ENCODE measurements around the gene ANKRD33B. TPM values are rescaled to one million over a fixed set of nuclear protein-coding genes. Genes with fewer than 3 reads are reported as not detected.

Gene ANKRD33B
- total and polyA plus RNA-seq, 10 donors = 2.0 to 37.8 (median 24.6) TPM

DNA sequence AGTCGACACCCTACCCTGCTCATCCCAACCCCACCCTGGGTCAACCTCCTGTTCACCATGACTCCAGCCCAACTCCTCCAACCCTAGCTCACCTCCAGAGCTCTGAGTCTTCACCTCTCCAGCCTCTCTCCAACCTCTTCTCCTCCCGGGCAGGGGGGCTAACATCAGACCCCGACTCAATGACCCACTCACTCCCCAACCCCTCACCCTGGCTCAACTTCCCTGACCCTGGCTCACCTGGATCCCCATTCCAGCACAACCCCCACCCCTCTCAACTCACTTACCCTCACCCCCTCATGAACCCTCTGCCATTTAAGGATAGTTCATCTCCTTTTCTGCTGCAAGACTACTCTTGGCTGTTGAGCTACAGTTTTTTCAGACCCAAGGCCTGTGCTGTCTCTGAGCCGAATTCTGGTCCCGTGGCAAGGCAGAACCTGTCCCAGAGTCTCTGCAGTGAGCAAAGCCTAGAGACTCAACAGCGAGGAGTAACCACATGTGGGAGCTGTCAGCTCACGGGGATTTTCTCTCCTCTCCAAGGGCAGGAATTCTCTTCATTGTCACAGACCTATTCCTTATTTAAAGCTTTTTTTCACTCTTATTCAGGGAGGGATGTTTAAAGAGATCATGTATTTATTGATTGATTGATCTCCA lies 29.8 kb downstream of the ANKRD33B start:
- Histone ChIP-seq H3K4me1 (peaks cover 4 to 63% (median 23%) of the 10 kb centered on the region in 6 donors), H3K9me3 (peaks cover 0 to 10% (median 0%) of the 10 kb centered on the region in 8 donors), H3K27me3 (replicated peaks in 1 of 7) (no peaks in the 10 kb centered on the region), H3K36me3 (no peaks in the 10 kb centered on the region), H3K27ac (no peak overlapping the region), H3K4me3 (no peak overlapping the region)
- intact Hi-C loops (cut with DNase I; ENCODE audit: low total_unique reads) = no loop called here
- WGBS, 5 donors = 83 to 92% (median 85%) methylated on average over 7 of the region's 7 CpGs
- DNase-seq = no peak
- no peak for TF ChIP-seq POLR2AphosphoS5 (IDR thresholded peaks at IDR 0.05)
- TF ChIP-seq, protein P1, sequence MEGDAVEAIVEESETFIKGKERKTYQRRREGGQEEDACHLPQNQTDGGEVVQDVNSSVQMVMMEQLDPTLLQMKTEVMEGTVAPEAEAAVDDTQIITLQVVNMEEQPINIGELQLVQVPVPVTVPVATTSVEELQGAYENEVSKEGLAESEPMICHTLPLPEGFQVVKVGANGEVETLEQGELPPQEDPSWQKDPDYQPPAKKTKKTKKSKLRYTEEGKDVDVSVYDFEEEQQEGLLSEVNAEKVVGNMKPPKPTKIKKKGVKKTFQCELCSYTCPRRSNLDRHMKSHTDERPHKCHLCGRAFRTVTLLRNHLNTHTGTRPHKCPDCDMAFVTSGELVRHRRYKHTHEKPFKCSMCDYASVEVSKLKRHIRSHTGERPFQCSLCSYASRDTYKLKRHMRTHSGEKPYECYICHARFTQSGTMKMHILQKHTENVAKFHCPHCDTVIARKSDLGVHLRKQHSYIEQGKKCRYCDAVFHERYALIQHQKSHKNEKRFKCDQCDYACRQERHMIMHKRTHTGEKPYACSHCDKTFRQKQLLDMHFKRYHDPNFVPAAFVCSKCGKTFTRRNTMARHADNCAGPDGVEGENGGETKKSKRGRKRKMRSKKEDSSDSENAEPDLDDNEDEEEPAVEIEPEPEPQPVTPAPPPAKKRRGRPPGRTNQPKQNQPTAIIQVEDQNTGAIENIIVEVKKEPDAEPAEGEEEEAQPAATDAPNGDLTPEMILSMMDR (IDR thresholded peaks at IDR 0.05 in 8 of 11, conservative IDR thresholded peaks at IDR 0.05 in 3 of 11) = no peak
- no peak for TF ChIP-seq POLR2A (IDR thresholded peaks at IDR 0.05)

GRCh38 chr5:10594591-10595210 lies 30.8 kb downstream of the ANKRD33B start:
- WGBS, 5 donors = 84 to 90% (median 86%) methylated on average over 11 of the region's 11 CpGs
- H3K36me3 ChIP-seq = no peaks in the 10 kb centered on the region
- peak overlapping the region in 3 of 8 donors; percentile 73 to 79 (median 75) for H3K27ac ChIP-seq
- intact Hi-C loops (cut with DNase I; ENCODE audit: low total_unique reads) = no loop called here
- no peaks in the 10 kb centered on the region for H3K9me3 ChIP-seq
- no peaks in the 10 kb centered on the region for H3K27me3 ChIP-seq (replicated peaks in 1 of 7)
- peaks cover 4 to 55% (median 22%) of the 10 kb centered on the region in 6 donors for H3K4me1 ChIP-seq
- no peak overlapping the region for H3K4me3 ChIP-seq
- DNase-seq = peak; percentile 52
- no peak for TF ChIP-seq POLR2AphosphoS5 (IDR thresholded peaks at IDR 0.05)
- TF ChIP-seq, protein P1 (IDR thresholded peaks at IDR 0.05 in 8 of 11, conservative IDR thresholded peaks at IDR 0.05 in 3 of 11) = no peak
- TF ChIP-seq POLR2A (IDR thresholded peaks at IDR 0.05) = no peak

DNA sequence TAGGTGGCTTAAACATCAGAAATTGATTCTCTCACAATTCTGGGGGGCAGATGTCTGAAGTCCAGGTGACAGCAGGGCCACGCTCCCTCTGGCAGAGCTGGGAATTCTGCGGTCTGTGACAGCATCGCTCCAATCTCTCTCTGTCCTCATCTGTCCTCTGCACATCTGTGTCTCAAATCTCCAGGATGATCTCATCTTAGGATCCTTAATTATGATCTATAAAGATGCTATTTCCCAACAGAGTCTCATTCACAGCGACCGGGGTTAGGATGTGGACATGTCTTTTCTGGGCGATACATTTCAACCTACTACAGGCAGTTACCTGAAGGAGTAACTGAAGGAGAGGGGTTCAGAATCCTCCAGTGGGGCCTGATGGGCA lies 31.4 kb downstream of the ANKRD33B start:
- Histone ChIP-seq H3K27ac (peak overlapping the region in 7 of 8 donors; percentile 35 to 79 (median 68)), H3K27me3 (replicated peaks in 1 of 7) (no peaks in the 10 kb centered on the region), H3K4me1 (peaks cover 4 to 58% (median 25%) of the 10 kb centered on the region in 6 donors), H3K4me3 (peak overlapping the region in 1 of 8 donors; percentile 31), H3K36me3 (no peaks in the 10 kb centered on the region), H3K9me3 (no peaks in the 10 kb centered on the region)
- DNase-seq = no peak
- intact Hi-C loops (cut with DNase I; ENCODE audit: low total_unique reads) = no loop called here
- 84 to 96% (median 87%) methylated on average over 6 of the region's 6 CpGs for WGBS, 5 donors
- TF ChIP-seq, protein P1 (IDR thresholded peaks at IDR 0.05 in 8 of 11, conservative IDR thresholded peaks at IDR 0.05 in 3 of 11) = no peak
- TF ChIP-seq POLR2A (IDR thresholded peaks at IDR 0.05) = no peak
- TF ChIP-seq POLR2AphosphoS5 (IDR thresholded peaks at IDR 0.05) = no peak

DNA sequence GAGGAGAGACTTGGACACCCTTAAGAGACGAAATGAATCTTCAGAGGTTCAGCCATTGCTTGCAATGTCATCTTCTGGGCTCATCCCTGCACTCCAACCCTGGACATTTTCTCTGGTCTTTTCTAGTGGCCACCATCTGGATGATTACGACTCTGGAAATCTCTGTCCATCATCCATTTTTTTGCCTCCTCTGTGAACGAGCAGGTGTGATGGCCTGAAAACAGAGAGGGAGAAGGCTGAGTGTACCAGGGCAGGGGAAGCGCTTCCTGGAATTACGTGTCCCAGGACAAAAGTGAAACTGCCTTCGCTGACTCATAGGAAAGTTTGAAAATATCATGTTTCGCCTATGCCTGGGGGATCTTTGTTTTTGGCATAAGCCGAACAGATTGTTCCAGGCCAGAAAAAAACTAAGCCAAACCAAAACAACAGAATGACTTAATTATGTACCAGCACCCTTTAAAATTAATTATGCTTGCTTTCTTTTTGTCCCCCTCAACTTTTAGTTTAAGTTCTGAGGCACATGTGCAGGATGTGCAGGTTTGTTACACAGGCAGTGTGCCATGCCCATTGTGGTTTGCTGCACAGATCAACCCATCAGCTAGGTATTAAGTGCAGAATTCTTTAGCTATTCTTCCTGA lies 31.9 kb downstream of the ANKRD33B start:
- DNase-seq = no peak
- Histone ChIP-seq H3K9me3 (no peaks in the 10 kb centered on the region), H3K4me3 (peak overlapping the region in 2 of 8 donors; percentile 10 to 31), H3K27me3 (replicated peaks in 1 of 7) (no peaks in the 10 kb centered on the region), H3K27ac (peak overlapping the region in 7 of 8 donors; percentile 35 to 79 (median 68)), H3K4me1 (peaks cover 4 to 59% (median 26%) of the 10 kb centered on the region in 6 donors), H3K36me3 (no peaks in the 10 kb centered on the region)
- TF ChIP-seq POLR2A (IDR thresholded peaks at IDR 0.05) = no peak
- peak in 1 of 3 donors; percentile 27 for TF ChIP-seq POLR2AphosphoS5 (IDR thresholded peaks at IDR 0.05)
- TF ChIP-seq, protein P1 (IDR thresholded peaks at IDR 0.05 in 8 of 11, conservative IDR thresholded peaks at IDR 0.05 in 3 of 11) = no peak
- intact Hi-C loops (cut with DNase I; ENCODE audit: low total_unique reads) = no loop called here
- WGBS, 5 donors = 21 to 28% (median 23%) methylated on average over 8 of the region's 8 CpGs
